NCI-H146 treated with DMSO at 0.1 percent for 48 hours (cell line): ENCODE data around the gene SETD4.
A peak's percentile ranks its signal among the peaks of the same experiment; 100 is the strongest.
"Not testable (repeated sequence)": the region's sequence is repeated elsewhere in the genome, so short reads cannot be mapped to it uniquely, and the experiment has no call there.

Experiments used
- DNase-seq: peaks from one replicate; lab custom pipeline; 2025; ENCODE audit not compliant: unreplicated experiment; lab: John Stamatoyannopoulos, UW

The SETD4 gene

GRCh38 chr21:36079010-36079649 lies 18.8 kb upstream of the SETD4 start:
- DNase-seq, result no peak

- no peak for DNase-seq
Observed at GRCh38 chr21:36077758-36078157, 17.4 kb upstream of the SETD4 start.

DNA sequence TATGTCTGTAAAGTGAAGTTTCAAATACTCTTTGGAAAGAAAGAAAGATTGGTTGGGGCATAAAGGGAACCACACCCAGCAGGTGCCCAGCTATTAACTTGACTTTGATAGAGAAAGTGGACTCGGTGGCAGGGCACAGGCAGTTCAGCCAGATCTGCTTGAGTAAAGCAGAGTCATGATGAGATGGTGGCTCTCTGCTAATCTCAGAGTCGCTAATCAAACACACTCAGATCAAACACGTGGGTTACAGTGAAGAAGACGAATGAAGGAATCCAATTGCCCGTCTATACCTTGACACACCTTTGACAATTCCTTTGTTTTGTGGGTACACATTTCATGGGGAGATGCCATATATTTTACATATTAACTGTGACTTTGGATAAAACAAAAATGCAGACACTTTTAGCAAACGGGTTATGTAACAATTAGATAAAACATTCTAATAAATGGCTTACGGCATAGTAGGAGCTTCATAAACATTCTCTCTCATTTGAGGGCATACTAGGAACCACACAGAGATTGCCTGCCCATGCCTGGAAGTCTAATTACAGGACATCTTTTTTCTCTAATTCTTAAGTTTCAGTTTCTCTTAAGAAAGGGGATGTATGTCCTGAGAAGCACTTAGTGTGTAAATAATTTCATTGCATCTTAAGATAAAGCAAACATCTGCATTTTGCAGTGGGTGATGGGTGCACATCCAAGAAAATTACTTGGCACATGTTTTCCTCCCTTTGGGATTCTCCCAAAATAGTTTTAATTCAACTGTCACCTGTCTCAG lies 16.7 kb upstream of the SETD4 start:
- DNase-seq, result no peak

DNA sequence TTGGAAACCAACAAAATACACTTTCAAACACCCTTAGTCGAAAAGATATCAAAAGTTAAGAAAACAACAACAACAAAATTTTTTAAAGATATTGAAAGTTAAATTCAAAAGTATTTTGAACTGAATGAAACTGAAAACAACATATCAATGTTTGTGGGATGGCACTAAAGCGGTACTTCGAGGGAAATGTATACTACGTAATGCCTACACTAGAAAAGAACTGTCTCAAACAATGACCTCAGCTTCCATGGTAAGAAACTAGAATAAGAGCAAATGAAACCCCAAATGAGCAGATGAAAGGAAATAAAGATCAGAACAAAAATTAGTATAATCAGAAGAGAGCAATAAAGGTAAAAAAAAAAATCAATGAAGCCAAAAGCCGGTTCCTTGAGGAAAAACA lies 15.6 kb upstream of the SETD4 start:
- DNase-seq, result no peak

DNA sequence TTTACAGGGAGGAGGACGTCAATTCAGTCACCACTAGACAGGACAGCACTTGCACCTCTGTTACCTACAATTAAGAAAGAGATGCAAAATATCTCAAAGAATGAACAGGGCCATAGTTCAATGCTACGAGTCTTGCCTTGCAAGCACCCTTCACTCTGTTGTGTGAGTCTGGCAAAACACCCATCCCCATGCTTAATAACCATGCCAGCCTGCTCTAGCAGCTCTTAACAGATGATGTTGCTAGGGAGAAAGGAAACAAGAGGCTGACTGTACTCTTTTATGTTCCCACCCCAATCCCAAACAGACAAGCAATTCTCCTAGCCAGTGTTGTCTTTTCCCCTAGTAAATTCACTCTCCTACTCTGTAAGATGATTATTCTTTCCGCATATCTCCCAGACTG lies 14.8 kb upstream of the SETD4 start:
- DNase-seq, result no peak

GRCh38 chr21:36073911-36074310 lies 13.6 kb upstream of the SETD4 start:
- DNase-seq, result not testable (repeated sequence)

DNA sequence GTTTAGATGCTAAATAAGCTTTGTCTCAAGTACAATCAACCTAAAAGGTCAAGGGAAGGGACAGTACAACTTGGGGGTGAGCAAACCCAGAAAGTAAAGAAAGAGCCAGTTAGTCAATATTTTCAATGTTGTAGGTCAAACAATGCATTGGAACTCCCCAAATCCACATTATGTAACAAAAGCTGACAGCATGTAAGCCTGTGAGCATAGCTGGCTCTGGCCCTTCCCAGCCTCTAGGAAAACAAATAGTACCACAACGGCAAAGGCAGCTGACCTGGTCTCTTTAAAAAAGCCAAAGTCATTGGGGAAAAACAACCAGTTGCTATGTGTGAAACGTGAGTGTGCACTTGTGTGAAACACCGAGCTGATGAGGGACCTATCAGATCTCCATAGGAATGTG lies 12.9 kb upstream of the SETD4 start:
- DNase-seq, result no peak

- no peak for DNase-seq
Observed at GRCh38 chr21:36072453-36073162, 12.3 kb upstream of the SETD4 start.

GRCh38 chr21:36070999-36071398 lies 10.7 kb upstream of the SETD4 start:
- DNase-seq, result no peak

DNA sequence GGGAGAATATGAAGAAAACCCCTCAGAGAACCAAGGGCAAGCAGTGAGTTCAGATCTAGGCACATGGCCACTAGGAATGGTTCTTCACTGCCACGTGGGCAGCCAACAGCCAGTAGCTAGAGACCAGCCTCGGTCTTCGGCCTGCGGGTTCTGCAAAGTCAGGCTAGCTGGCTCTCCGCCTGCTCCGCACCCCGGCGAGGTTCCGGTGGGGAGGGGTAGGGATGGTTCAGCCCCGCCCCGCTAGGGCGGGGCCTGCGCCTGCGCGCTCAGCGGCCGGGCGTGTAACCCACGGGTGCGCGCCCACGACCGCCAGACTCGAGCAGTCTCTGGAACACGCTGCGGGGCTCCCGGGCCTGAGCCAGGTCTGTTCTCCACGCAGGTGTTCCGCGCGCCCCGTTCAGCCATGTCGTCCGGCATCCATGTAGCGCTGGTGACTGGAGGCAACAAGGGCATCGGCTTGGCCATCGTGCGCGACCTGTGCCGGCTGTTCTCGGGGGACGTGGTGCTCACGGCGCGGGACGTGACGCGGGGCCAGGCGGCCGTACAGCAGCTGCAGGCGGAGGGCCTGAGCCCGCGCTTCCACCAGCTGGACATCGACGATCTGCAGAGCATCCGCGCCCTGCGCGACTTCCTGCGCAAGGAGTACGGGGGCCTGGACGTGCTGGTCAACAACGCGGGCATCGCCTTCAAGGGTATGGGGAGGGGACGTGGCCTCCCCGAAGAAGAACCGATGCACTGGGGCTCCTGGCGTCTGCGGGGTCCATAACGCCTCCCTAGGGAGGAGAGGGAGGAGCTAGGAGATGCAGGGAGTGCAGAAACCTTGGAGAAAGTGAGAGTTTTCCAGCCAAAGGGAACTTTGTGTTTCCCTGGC lies 9.6 kb upstream of the SETD4 start, which contains the start of gene CBR1:
TSS of gene CBR1 (plus strand) at position 312 of the 871 bp plus-strand sequence. CDS start at position 404, 92 bp downstream.
- peak; percentile 65 for DNase-seq

- DNase-seq, result no peak
Observed at GRCh38 chr21:36068748-36069398, 8.5 kb upstream of the SETD4 start.

DNA sequence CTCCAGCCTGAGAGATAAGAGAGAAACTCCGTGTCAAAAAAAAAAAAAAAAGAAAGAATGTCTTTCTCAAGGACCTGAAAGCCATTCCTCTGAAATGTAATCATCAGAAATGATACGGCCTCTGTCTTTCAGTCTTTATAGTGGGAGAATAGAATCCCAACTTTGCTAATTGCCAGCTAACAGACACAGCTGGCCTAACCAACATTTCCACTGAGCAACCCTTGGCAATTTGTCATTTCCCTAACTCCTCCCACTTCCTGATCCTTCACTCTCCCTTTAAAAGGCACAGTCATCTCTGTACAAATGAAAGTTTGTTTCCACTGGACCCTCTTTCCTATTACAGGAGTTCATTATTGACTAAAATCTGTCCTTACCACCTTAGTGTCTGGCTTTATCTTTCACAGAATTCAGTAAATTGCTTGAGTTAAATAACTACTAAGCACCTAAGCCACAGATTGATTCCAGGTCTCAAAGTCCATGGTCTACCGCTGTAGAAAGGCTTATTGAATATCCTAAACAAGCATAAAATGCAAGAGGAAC lies 5.2 kb upstream of the SETD4 start:
- DNase-seq, result no peak

DNA sequence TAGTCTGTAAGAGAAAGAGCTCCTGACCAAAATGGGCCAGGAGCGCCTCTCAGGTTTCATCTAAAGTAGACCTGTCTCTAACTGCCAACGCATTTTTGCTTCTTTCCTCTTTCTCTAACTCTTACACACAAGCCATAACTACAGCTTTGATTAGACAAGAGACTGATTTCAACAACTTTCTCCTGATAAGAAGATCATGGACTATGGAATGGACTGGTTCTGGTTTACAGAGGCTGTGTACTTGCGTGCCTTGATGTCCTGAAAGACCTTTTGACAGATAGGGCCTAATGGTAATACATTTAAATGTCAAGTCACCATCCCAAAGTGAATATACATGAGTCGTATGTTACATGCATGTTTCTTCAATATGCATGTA lies 3.7 kb upstream of the SETD4 start:
- no peak for DNase-seq

DNA sequence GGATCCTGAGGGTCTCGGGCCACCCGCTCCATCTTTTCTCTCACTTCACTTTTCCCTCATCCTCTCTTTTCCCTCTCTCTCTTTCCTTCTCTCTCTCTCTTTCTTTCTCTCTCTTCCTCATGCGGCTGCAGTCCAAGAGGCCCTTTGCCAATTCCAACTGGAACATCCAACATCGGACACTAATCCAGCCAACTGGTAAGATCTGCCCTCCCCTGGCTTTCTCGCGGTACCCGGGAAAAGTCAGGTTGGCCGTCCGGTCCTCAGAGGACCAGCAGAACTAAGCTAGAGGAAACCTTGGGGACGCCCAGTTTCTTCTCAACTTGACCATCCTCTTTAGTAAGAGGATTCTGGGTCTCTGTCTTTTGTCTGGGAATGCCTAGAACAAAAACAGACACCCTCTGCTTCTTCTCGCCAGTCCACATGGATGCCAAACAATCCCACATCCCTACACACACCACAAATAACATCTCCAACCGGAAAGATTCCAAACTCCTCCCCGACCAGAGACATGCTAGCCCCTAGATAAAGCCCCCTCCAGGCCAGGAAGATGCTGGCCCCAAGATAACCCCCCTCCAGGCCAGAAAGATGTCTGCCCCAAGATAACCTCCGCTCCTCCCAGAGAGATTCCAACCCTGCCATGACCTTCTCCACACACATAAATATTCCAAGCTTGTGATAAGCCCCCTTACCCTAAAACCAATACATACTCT lies 3.2 kb upstream of the SETD4 start:
- DNase-seq, result no peak

DNA sequence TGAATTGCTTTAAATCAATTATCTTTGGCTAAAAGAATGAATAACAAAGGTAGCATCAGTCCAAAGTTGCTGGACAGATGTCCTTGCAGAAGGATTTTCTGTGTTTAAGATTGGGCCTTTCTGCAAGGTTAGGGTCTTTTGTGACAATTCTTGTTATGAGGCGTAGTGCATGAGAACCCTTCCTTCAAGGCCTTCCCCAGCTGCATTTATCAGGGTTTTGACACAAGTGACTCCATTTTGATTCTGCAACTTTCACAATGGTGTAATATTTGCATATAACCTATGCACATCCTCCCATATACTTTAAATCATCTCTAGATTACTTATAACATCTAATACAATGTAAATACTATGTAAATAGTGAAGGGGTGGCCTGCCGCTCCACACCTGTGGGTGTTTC lies 1.1 kb upstream of the SETD4 start:
- no peak for DNase-seq

DNA sequence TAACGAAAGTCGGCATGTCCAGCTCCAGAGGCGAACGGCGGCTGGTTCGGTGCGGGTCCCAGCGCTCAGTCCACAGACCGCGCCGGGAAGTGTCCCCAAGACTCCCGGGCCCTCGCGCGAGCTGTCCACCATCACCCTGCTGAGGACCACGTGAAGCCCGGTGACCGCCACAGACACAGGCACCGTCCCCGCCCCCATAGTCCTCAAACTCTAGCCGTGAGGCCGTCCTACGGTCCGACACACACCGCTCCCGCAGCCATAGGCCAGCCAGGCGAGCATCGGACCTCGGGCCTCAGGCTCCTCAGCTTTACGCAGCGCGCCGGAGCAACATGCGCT lies 535 bp downstream of the SETD4 start:
- peak; percentile 48 for DNase-seq

- no peak for DNase-seq
Observed at GRCh38 chr21:36055551-36055950, 4.8 kb downstream of the SETD4 start.

GRCh38 chr21:36053715-36054062 lies 6.6 kb downstream of the SETD4 start:
- no peak for DNase-seq

- DNase-seq, result no peak
Observed at GRCh38 chr21:36052860-36053714, 7.2 kb downstream of the SETD4 start.
